Nephron (organoid): ENCODE data around the gene NKX2-4.

Experiments used
- H3K27ac Mint-ChIP-seq, 3 experiments: 2 replicates each; pipeline ENCODE4 v1.8.0; 2020; ENCODE audit warnings: mixed read lengths in 3 of 3, mild to moderate bottlenecking in 2 of 3, moderate library complexity in 1 of 3
- H3K27me3 Mint-ChIP-seq: 2 replicates; pipeline ENCODE4 v1.8.0; 2021; ENCODE audit warnings: low read depth, mild to moderate bottlenecking, moderate library complexity, mixed read lengths
- H3K36me3 Mint-ChIP-seq: 2 replicates; pipeline ENCODE4 v1.8.0; 2020; ENCODE audit warnings: low read depth, mixed read lengths
- H3K4me1 Mint-ChIP-seq: 2 replicates; pipeline ENCODE4 v1.8.0; 2020; ENCODE audit warnings: mixed read lengths
- H3K4me3 Mint-ChIP-seq, 3 experiments: 2 replicates each; pipeline ENCODE4 v1.8.0; 2020; ENCODE audit warnings: mild to moderate bottlenecking in 3 of 3, mixed read lengths in 3 of 3, moderate library complexity in 2 of 3
- H3K9me3 Mint-ChIP-seq: 2 replicates; pipeline ENCODE4 v1.8.0; 2020; ENCODE audit warnings: mixed read lengths
- TF ChIP-seq, protein P1 (sequence below), 3 experiments: fragments of 200-600 bp; sonication (generic); IDR thresholded peaks; one replicate each; pipeline ENCODE4 v1.5.0; 2021; ENCODE audit warnings: antibody characterized with exemption in 3 of 3; ENCODE audit not compliant: unreplicated experiment in 3 of 3

The NKX2-4 gene

DNA sequence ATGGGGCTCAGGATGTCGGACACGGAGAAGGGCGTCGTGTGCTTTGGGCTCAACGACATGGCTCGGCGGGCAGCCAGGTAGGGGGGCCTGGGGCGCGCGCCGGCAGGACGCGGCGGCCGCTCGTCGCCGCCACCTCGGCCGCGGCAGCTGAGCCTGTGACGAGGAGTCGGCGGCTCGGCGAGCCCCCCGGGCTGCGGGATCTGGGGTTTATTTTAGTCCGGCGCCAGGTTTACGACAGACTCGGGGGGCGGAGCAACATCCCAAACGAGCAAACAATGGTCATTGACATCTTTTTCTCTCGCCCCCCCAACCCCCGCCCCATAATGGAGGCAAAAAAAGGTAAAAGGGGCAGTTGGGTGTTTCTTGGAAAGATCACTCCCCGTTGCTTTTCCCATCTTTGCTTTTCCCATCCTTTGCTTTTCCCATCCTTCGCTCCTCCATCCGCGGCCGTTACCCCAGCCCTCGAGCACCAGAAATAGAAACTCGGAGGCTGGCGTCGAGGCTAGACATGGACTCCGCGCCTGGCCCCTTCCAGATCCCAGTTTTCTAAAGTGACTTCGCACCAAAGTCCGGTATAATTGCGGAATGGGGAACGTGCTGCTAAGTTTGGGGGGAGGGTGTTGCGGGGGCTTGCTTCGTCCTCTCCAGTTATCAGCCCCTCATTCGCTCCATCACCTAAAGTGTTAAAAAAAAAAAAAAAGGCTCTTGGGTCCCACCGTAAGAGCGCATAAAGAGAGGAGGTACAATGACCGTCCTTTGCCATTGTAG, at the start of gene NKX2-4:
TSS of gene NKX2-4 (minus strand) at position 186 of the 768 bp plus-strand sequence. CDS start at position 59, 127 bp downstream.
- Mint-ChIP-seq H3K27me3 (peaks cover 89% of the 10 kb centered on the region), H3K4me3 (peak within 1 kb of the TSS; percentile 43 to 63 (median 57)), H3K4me1 (no peaks in the 10 kb centered on the region), H3K9me3 (no peaks in the 10 kb centered on the region), H3K36me3 (no peaks in the 10 kb centered on the region), H3K27ac (no peak within 1 kb of the TSS)
- TF ChIP-seq, protein P1, sequence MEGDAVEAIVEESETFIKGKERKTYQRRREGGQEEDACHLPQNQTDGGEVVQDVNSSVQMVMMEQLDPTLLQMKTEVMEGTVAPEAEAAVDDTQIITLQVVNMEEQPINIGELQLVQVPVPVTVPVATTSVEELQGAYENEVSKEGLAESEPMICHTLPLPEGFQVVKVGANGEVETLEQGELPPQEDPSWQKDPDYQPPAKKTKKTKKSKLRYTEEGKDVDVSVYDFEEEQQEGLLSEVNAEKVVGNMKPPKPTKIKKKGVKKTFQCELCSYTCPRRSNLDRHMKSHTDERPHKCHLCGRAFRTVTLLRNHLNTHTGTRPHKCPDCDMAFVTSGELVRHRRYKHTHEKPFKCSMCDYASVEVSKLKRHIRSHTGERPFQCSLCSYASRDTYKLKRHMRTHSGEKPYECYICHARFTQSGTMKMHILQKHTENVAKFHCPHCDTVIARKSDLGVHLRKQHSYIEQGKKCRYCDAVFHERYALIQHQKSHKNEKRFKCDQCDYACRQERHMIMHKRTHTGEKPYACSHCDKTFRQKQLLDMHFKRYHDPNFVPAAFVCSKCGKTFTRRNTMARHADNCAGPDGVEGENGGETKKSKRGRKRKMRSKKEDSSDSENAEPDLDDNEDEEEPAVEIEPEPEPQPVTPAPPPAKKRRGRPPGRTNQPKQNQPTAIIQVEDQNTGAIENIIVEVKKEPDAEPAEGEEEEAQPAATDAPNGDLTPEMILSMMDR (IDR thresholded peaks at IDR 0.05; ENCODE audit: unreplicated experiment in 3 of 3) = no peak

DNA sequence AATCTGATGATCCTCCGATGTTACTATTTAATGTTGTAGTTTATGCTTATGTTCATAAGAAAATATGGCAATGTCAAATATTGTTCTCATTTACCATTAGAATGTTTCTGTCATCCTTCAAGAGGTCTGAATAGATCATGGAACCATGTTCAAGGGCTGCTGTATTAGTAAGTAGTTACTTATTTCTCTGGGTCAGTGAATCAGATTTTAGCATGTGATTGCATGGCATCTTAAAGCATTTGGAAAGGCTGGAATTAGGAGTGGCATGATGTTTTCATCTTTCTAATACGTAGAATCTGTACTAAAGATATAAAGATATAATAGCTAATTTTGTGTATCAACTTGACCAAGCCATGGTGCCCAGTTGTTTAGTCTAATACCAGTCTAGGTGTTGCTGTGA, 40.5 kb upstream of the NKX2-4 start:
- no peaks in the 10 kb centered on the region for H3K4me1 Mint-ChIP-seq
- H3K27me3 Mint-ChIP-seq = peaks cover 13% of the 10 kb centered on the region
- no peaks in the 10 kb centered on the region for H3K36me3 Mint-ChIP-seq
- no peak overlapping the region for H3K4me3 Mint-ChIP-seq
- TF ChIP-seq, protein P1 (IDR thresholded peaks at IDR 0.05; ENCODE audit: unreplicated experiment in 3 of 3) = no peak
- H3K9me3 Mint-ChIP-seq = no peaks in the 10 kb centered on the region
- no peak overlapping the region for H3K27ac Mint-ChIP-seq

DNA sequence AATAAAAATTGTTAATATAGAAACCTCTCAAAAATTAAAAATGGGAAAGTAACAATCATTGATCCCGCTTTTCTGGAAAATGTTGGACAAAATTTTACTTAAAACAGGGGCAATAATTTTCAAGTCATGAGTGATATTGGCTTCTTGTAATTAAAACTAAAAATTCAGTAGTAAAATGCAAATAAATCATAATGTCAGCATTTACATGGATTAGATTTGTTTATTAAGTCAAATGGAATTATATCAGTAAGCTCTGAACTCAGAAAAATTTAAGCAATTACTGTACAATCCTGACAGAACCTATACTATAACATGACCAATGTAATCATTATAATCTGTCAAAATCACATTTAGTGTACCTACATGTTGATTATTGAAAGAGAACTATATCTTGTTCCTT, 39.9 kb upstream of the NKX2-4 start:
- Mint-ChIP-seq H3K27ac (no peak overlapping the region), H3K27me3 (peaks cover 16% of the 10 kb centered on the region), H3K36me3 (no peaks in the 10 kb centered on the region), H3K4me3 (no peak overlapping the region), H3K4me1 (no peaks in the 10 kb centered on the region), H3K9me3 (no peaks in the 10 kb centered on the region)
- TF ChIP-seq, protein P1 (IDR thresholded peaks at IDR 0.05; ENCODE audit: unreplicated experiment in 3 of 3) = no peak

DNA sequence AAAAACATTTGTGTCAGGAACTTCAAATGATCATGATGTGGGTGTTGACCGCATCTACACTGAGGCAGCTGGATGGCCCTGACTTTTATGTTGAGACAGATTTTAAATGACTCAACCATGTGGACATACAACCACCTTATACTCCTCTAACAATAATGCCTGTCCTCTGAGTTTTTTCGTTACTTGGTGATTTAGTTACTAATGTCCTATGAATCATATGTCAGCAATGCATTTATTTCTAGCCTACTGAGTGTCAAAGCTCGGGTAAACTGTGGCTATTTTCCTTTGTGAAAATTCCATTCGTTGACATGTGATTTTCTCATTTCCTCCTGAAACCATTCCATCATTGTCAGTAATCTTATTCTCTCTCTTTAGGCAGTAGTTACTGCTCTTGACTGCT, 38.9 kb upstream of the NKX2-4 start:
- H3K4me1 Mint-ChIP-seq = no peaks in the 10 kb centered on the region
- peaks cover 12% of the 10 kb centered on the region for H3K27me3 Mint-ChIP-seq
- TF ChIP-seq, protein P1 (IDR thresholded peaks at IDR 0.05; ENCODE audit: unreplicated experiment in 3 of 3) = no peak
- H3K9me3 Mint-ChIP-seq = no peaks in the 10 kb centered on the region
- no peak overlapping the region for H3K27ac Mint-ChIP-seq
- H3K4me3 Mint-ChIP-seq = no peak overlapping the region
- no peaks in the 10 kb centered on the region for H3K36me3 Mint-ChIP-seq

DNA sequence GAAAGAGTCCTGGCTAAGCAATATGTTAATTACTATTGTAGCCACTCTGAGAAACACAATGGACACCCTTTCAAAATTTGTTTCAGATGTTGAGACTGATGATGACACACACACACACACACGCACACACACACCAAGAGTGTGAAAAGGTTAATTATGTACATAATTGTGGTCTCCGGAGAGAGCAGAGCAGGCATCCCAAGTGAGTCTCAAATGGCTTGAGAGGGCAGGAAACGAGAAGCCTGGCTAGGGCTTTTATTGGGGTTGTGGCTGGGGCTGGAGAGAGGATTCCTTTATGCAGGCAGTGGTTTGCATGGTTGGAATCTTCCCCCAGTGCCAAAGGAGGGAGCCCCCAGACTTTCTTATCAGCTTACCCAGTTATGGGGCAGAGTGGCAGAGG, 38.2 kb upstream of the NKX2-4 start:
- Mint-ChIP-seq H3K4me1 (no peaks in the 10 kb centered on the region), H3K27ac (no peak overlapping the region), H3K27me3 (peaks cover 12% of the 10 kb centered on the region), H3K36me3 (no peaks in the 10 kb centered on the region), H3K4me3 (no peak overlapping the region), H3K9me3 (no peaks in the 10 kb centered on the region)
- TF ChIP-seq, protein P1 (IDR thresholded peaks at IDR 0.05; ENCODE audit: unreplicated experiment in 3 of 3) = no peak

DNA sequence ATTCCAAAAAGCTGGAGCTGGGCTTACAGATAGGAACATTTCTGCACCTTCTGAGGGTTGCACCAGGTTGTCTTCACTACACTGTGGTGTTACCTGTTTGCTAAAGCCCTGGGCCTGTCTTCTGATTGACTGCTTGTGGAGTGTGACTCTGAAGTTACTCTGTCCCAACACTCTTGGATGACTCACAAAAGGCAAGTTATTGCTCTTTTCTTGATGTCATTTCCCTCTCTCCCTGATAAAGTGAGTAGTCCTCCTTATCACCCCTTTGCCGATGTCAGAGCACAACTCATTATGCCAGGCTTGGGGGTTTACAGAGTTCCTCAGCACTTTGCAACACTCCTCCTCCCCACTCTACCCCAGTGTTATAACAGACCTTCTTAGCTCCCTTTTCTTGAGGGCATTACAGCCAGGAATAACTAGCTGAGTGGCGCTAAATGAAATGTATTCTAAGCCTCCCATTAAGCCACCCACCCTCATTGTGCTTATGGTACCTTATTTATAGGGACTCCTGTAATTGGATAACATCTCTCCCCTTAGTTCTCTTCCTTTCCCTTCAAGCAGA, 36.1 kb upstream of the NKX2-4 start:
- Mint-ChIP-seq H3K4me1 (no peaks in the 10 kb centered on the region), H3K36me3 (no peaks in the 10 kb centered on the region), H3K27me3 (peaks cover 23% of the 10 kb centered on the region), H3K4me3 (no peak overlapping the region), H3K9me3 (no peaks in the 10 kb centered on the region), H3K27ac (no peak overlapping the region)
- TF ChIP-seq, protein P1 (IDR thresholded peaks at IDR 0.05; ENCODE audit: unreplicated experiment in 3 of 3) = no peak
